Activated CD4-positive, alpha-beta T cell treated with anti-CD3 and anti-CD28 coated beads, Interleukin-2, amount 10 ng/mL, durations not matched to agents 7 days and 5 days (primary cell): ENCODE data around the gene ARF4. TPM values are rescaled to one million over a fixed set of nuclear protein-coding genes. Genes with fewer than 3 reads are reported as not detected.
"Not testable (repeated sequence)": the region's sequence is repeated elsewhere in the genome, so short reads cannot be mapped to it uniquely, and the experiment has no call there.

Experiments
- CTCF ChIA-PET: fragments of 350-600 bp; sonication (Branson Sonifier 250); formaldehyde crosslinking; loops from one replicate; lab custom pipeline; 2021; ENCODE audit warnings: antibody characterized with exemption; lab: Charles Lee
- POLR2A ChIA-PET: fragments of 350-600 bp; sonication (Branson Sonifier 250); formaldehyde crosslinking; loops from one replicate; lab custom pipeline; 2021; ENCODE audit warnings: antibody characterized with exemption; lab: Charles Lee
- DNase-seq: peaks from one replicate; pipeline ENCODE4 v3.0.0-alpha.2; 2020
- H3K27ac Mint-ChIP-seq: one replicate; pipeline ENCODE4 v1.8.0; 2021; ENCODE audit warnings: mild to moderate bottlenecking, moderate library complexity, mixed read lengths
- H3K27me3 Mint-ChIP-seq: one replicate; pipeline ENCODE4 v1.8.0; 2021; ENCODE audit warnings: mixed read lengths
- H3K36me3 Mint-ChIP-seq: one replicate; pipeline ENCODE4 v1.8.0; 2021; ENCODE audit warnings: low read depth, mixed read lengths
- H3K4me1 Mint-ChIP-seq: one replicate; pipeline ENCODE4 v1.8.0; 2021; ENCODE audit warnings: mixed read lengths
- H3K4me3 Mint-ChIP-seq: one replicate; pipeline ENCODE4 v1.8.0; 2021; ENCODE audit warnings: mild to moderate bottlenecking, moderate library complexity, mixed read lengths
- H3K9me3 Mint-ChIP-seq: one replicate; pipeline ENCODE4 v1.8.0; 2021; ENCODE audit warnings: mixed read lengths
- total RNA-seq, 2 experiments: library from RNA; stranded (reverse); gene quantifications; one replicate each; pipeline ENCODE4 v1.2.3, GENCODE V29; 2021

The ARF4 gene
- total RNA-seq, result 10 to 100 TPM; 42.3 to 50.3 TPM

GRCh38 chr3:57597127-57597923 lies at the start of gene ARF4:
ARF4 (minus strand) TSS chr3:57597344; CDS start chr3:57597140, 204 bp downstream.
- H3K36me3 Mint-ChIP-seq, result peaks cover 27% of the 10 kb centered on the region
- no peaks in the 10 kb centered on the region for H3K27me3 Mint-ChIP-seq
- H3K9me3 Mint-ChIP-seq, result peaks cover 3% of the 10 kb centered on the region
- POLR2A ChIA-PET, result no interaction called here
- CTCF ChIA-PET, result interaction anchor here (0.8 to 1.5 kb wide), 4 partner anchors 10 to 167 kb away, joined by 3 to 4 read pairs (median 3); no protein-coding TSS in a partner anchor
- peaks cover 35% of the 10 kb centered on the region for H3K4me1 Mint-ChIP-seq
- H3K27ac Mint-ChIP-seq, result peak within 1 kb of the TSS; percentile 98
- peak within 1 kb of the TSS; percentile 88 for H3K4me3 Mint-ChIP-seq
- DNase-seq, result peak; percentile 99

- peaks cover 4% of the 10 kb centered on the region for H3K4me1 Mint-ChIP-seq
- peaks cover 18% of the 10 kb centered on the region for H3K9me3 Mint-ChIP-seq
- H3K4me3 Mint-ChIP-seq, result no peak overlapping the region
- ChIA-PET CTCF (interaction anchor here (0.5 kb wide), 1 partner anchor 16 kb away, joined by 3 read pairs; no protein-coding TSS in a partner anchor), POLR2A (no interaction called here)
- no peaks in the 10 kb centered on the region for H3K27me3 Mint-ChIP-seq
- H3K27ac Mint-ChIP-seq, result no peak overlapping the region
- H3K36me3 Mint-ChIP-seq, result peaks cover 63% of the 10 kb centered on the region
- DNase-seq, result no peak
Measured at GRCh38 chr3:57646723-57647122, 49.6 kb upstream of the ARF4 start.

- Mint-ChIP-seq H3K27ac (no peak overlapping the region), H3K4me1 (peaks cover 4% of the 10 kb centered on the region), H3K27me3 (no peaks in the 10 kb centered on the region), H3K4me3 (no peak overlapping the region), H3K9me3 (peaks cover 15% of the 10 kb centered on the region), H3K36me3 (peaks cover 55% of the 10 kb centered on the region)
- ChIA-PET POLR2A (no interaction called here), CTCF (interaction anchor here (1.3 kb wide), 1 partner anchor 11 kb away, joined by 3 read pairs; no protein-coding TSS in a partner anchor)
- no peak for DNase-seq
Measured at GRCh38 chr3:57644740-57645139, 47.6 kb upstream of the ARF4 start.

- ChIA-PET POLR2A (no interaction called here), CTCF (interaction anchor here (0.5 kb wide), 1 partner anchor 122 kb away, joined by 3 read pairs; no protein-coding TSS in a partner anchor)
- H3K9me3 Mint-ChIP-seq, result no peaks in the 10 kb centered on the region
Measured at GRCh38 chr3:57637391-57637790, 40.2 kb upstream of the ARF4 start.

GRCh38 chr3:57634259-57634658 lies 37.1 kb upstream of the ARF4 start:
- peaks cover 30% of the 10 kb centered on the region for H3K36me3 Mint-ChIP-seq
- H3K4me3 Mint-ChIP-seq, H3K27me3 Mint-ChIP-seq, POLR2A ChIA-PET, H3K4me1 Mint-ChIP-seq, H3K9me3 Mint-ChIP-seq, DNase-seq, H3K27ac Mint-ChIP-seq: not testable (repeated sequence)
- CTCF ChIA-PET, result interaction anchor here (1.6 kb wide), 1 partner anchor 11 kb away, joined by 3 read pairs; no protein-coding TSS in a partner anchor

More at GRCh38 chr3:57637391-57637790, 40.2 kb upstream of the ARF4 start:
- no peaks in the 10 kb centered on the region for H3K4me1 Mint-ChIP-seq
- no peak for DNase-seq
- H3K4me3 Mint-ChIP-seq, result no peak overlapping the region
- no peak overlapping the region for H3K27ac Mint-ChIP-seq
- H3K27me3 Mint-ChIP-seq, result no peaks in the 10 kb centered on the region
- H3K36me3 Mint-ChIP-seq, result peaks cover 40% of the 10 kb centered on the region

GRCh38 chr3:57627976-57628375 lies 30.8 kb upstream of the ARF4 start:
- DNase-seq, result no peak
- H3K36me3 Mint-ChIP-seq, result peaks cover 45% of the 10 kb centered on the region
- ChIA-PET POLR2A (no interaction called here), CTCF (no interaction called here)
- H3K27me3 Mint-ChIP-seq, result no peaks in the 10 kb centered on the region
- no peak overlapping the region for H3K4me3 Mint-ChIP-seq
- H3K27ac Mint-ChIP-seq, result no peak overlapping the region
- no peaks in the 10 kb centered on the region for H3K9me3 Mint-ChIP-seq
- no peaks in the 10 kb centered on the region for H3K4me1 Mint-ChIP-seq

GRCh38 chr3:57624801-57625200 lies 27.7 kb upstream of the ARF4 start:
- POLR2A ChIA-PET, result no interaction called here
- CTCF ChIA-PET, result no interaction called here
- H3K27me3 Mint-ChIP-seq, result no peaks in the 10 kb centered on the region
- no peak overlapping the region for H3K4me3 Mint-ChIP-seq
- H3K36me3 Mint-ChIP-seq, result peaks cover 46% of the 10 kb centered on the region
- no peaks in the 10 kb centered on the region for H3K9me3 Mint-ChIP-seq
- peaks cover 2% of the 10 kb centered on the region for H3K4me1 Mint-ChIP-seq
- no peak for DNase-seq
- no peak overlapping the region for H3K27ac Mint-ChIP-seq

GRCh38 chr3:57622362-57622761 lies 25.2 kb upstream of the ARF4 start:
- CTCF ChIA-PET, result no interaction called here
- no peak overlapping the region for H3K4me3 Mint-ChIP-seq
- DNase-seq, result no peak
- H3K4me1 Mint-ChIP-seq, result peaks cover 2% of the 10 kb centered on the region
- H3K27ac Mint-ChIP-seq, result no peak overlapping the region
- POLR2A ChIA-PET, result no interaction called here
- peaks cover 3% of the 10 kb centered on the region for H3K9me3 Mint-ChIP-seq
- H3K36me3 Mint-ChIP-seq, result peaks cover 38% of the 10 kb centered on the region
- H3K27me3 Mint-ChIP-seq, result no peaks in the 10 kb centered on the region

- no peak for DNase-seq
- Mint-ChIP-seq H3K4me3 (no peak overlapping the region), H3K36me3 (peaks cover 17% of the 10 kb centered on the region), H3K4me1 (peaks cover 2% of the 10 kb centered on the region), H3K27me3 (no peaks in the 10 kb centered on the region), H3K27ac (no peak overlapping the region), H3K9me3 (peaks cover 3% of the 10 kb centered on the region)
- POLR2A ChIA-PET, result no interaction called here
- CTCF ChIA-PET, result no interaction called here
Measured at GRCh38 chr3:57617739-57618138, 20.6 kb upstream of the ARF4 start.

- H3K4me1 Mint-ChIP-seq, result peaks cover 8% of the 10 kb centered on the region
- H3K27ac Mint-ChIP-seq, result no peak overlapping the region
- POLR2A ChIA-PET, result no interaction called here
Measured at GRCh38 chr3:57616233-57616632, 19.1 kb upstream of the ARF4 start.

GRCh38 chr3:57611870-57612269 lies 14.7 kb upstream of the ARF4 start:
- H3K4me3 Mint-ChIP-seq, POLR2A ChIA-PET, H3K27me3 Mint-ChIP-seq, CTCF ChIA-PET, DNase-seq, H3K4me1 Mint-ChIP-seq: not testable (repeated sequence)
- Mint-ChIP-seq H3K27ac (peak overlapping the region; percentile 13), H3K9me3 (peaks cover 26% of the 10 kb centered on the region), H3K36me3 (peaks cover 42% of the 10 kb centered on the region)

More at GRCh38 chr3:57616233-57616632, 19.1 kb upstream of the ARF4 start:
- Mint-ChIP-seq H3K27me3 (no peaks in the 10 kb centered on the region), H3K9me3 (peaks cover 8% of the 10 kb centered on the region), H3K4me3 (no peak overlapping the region), H3K36me3 (peaks cover 17% of the 10 kb centered on the region)
- DNase-seq, result no peak
- CTCF ChIA-PET, result no interaction called here

- no peak for DNase-seq
- Mint-ChIP-seq H3K27ac (no peak overlapping the region), H3K4me3 (no peak overlapping the region), H3K4me1 (no peaks in the 10 kb centered on the region), H3K27me3 (no peaks in the 10 kb centered on the region), H3K9me3 (peaks cover 33% of the 10 kb centered on the region), H3K36me3 (peaks cover 61% of the 10 kb centered on the region)
- CTCF ChIA-PET, result interaction anchor here (0.7 kb wide), 1 partner anchor 448 kb away, joined by 3 read pairs; no protein-coding TSS in a partner anchor
- POLR2A ChIA-PET, result interaction anchor here (0.6 kb wide), 1 partner anchor 207 kb away, joined by 3 read pairs; no protein-coding TSS in a partner anchor
Measured at GRCh38 chr3:57605683-57606082, 8.5 kb upstream of the ARF4 start.

GRCh38 chr3:57604971-57605370 lies 7.8 kb upstream of the ARF4 start:
- no peak for DNase-seq
- no peaks in the 10 kb centered on the region for H3K27me3 Mint-ChIP-seq
- no peaks in the 10 kb centered on the region for H3K4me1 Mint-ChIP-seq
- ChIA-PET POLR2A (interaction anchor here (0.6 kb wide), 1 partner anchor 206 kb away, joined by 3 read pairs; no protein-coding TSS in a partner anchor), CTCF (no interaction called here)
- no peak overlapping the region for H3K4me3 Mint-ChIP-seq
- peaks cover 27% of the 10 kb centered on the region for H3K9me3 Mint-ChIP-seq
- peaks cover 58% of the 10 kb centered on the region for H3K36me3 Mint-ChIP-seq
- H3K27ac Mint-ChIP-seq, result no peak overlapping the region
